Activated CD4-positive, alpha-beta T cell treated with anti-CD3 and anti-CD28 coated beads, Interleukin-2, amount 10 ng/mL, durations not matched to agents 24 days and 14 days (primary cell): Measurements from ENCODE around the gene ZNF17. TPM values are rescaled to one million over a fixed set of nuclear protein-coding genes. Genes with fewer than 3 reads are reported as not detected.
A peak's percentile ranks its signal among the peaks of the same experiment; 100 is the strongest.
"Not testable (repeated sequence)": the region's sequence is repeated elsewhere in the genome, so short reads cannot be mapped to it uniquely, and the experiment has no call there.

Experiments
- DNase-seq: peaks from one replicate; pipeline ENCODE4 v3.0.0; 2022
- H3K27ac Mint-ChIP-seq: one replicate; pipeline ENCODE4 v1.8.0; 2022; ENCODE audit warnings: mild to moderate bottlenecking, mixed read lengths
- H3K27me3 Mint-ChIP-seq: one replicate; pipeline ENCODE4 v1.8.0; 2022; ENCODE audit warnings: mixed read lengths
- H3K36me3 Mint-ChIP-seq: one replicate; pipeline ENCODE4 v1.8.0; 2022; ENCODE audit warnings: low read depth, mild to moderate bottlenecking, mixed read lengths
- H3K4me1 Mint-ChIP-seq: one replicate; pipeline ENCODE4 v1.8.0; 2021; ENCODE audit warnings: mixed read lengths
- H3K4me3 Mint-ChIP-seq: one replicate; pipeline ENCODE4 v1.8.0; 2022; ENCODE audit warnings: mild to moderate bottlenecking, moderate library complexity, mixed read lengths
- H3K9me3 Mint-ChIP-seq: one replicate; pipeline ENCODE4 v1.8.0; 2021; ENCODE audit warnings: mixed read lengths
- intact Hi-C: fragments of 100-400 bp; cut with micrococcal nuclease; formaldehyde crosslinking; loops from one replicate; pipeline ENCODE4 v1.15.1; 2023
- total RNA-seq: library from RNA; stranded (reverse); gene quantifications from 2 replicates; pipeline ENCODE4 v1.2.3, GENCODE V29; 2022

The ZNF17 gene
- 7.4 and 7.8 TPM in 2 replicates for total RNA-seq

- H3K4me1 Mint-ChIP-seq, result peaks cover 14% of the 10 kb centered on the region
- H3K36me3 Mint-ChIP-seq, result peaks cover 35% of the 10 kb centered on the region
- H3K27me3 Mint-ChIP-seq, result no peaks in the 10 kb centered on the region
- peak within 1 kb of the TSS; percentile 94 for H3K4me3 Mint-ChIP-seq
- H3K27ac Mint-ChIP-seq, result peak within 1 kb of the TSS; percentile 80
- intact Hi-C loops, result loop anchor here (1.0 to 10.0 kb wide), 10 partner anchors 22 to 771 kb away; partner anchors contain the start of genes TRAPPC2B, ZIK1, ZNF419 and ZNF460
- peaks cover 19% of the 10 kb centered on the region for H3K9me3 Mint-ChIP-seq
- DNase-seq, result peak; percentile 97
These were observed at the start of gene ZNF17 for GRCh38 chr19:57410877-57411671. TSS of gene ZNF17 (plus strand) at chr19:57411161. CDS start at chr19:57413616, 2,455 bp downstream.

GRCh38 chr19:57362419-57362818 lies 48.5 kb upstream of the ZNF17 start:
- Mint-ChIP-seq H3K4me1 (peaks cover 14% of the 10 kb centered on the region), H3K27ac (peak overlapping the region; percentile 92), H3K4me3 (no peak overlapping the region), H3K27me3 (peaks cover 3% of the 10 kb centered on the region), H3K36me3 (peaks cover 43% of the 10 kb centered on the region), H3K9me3 (peaks cover 21% of the 10 kb centered on the region)
- intact Hi-C loops, result loop anchor here (2.0 to 5.0 kb wide), 2 partner anchors 72 to 1220 kb away; partner anchors contain the start of genes ZNF444 and ZNF749
- no peak for DNase-seq

GRCh38 chr19:57362997-57363687 lies 47.8 kb upstream of the ZNF17 start, which contains the start of the genes TRAPPC2B and ZNF547:
TSS of gene TRAPPC2B (plus strand) at chr19:57363551. CDS start at chr19:57364834, 1,283 bp downstream.
TSS of gene ZNF547 (plus strand) at chr19:57363551. CDS start at chr19:57368556, 5,005 bp downstream.
- H3K36me3 Mint-ChIP-seq, result peaks cover 36% of the 10 kb centered on the region
- H3K27ac Mint-ChIP-seq, result peak within 1 kb of the TSS; percentile 92
- H3K4me1 Mint-ChIP-seq, result peaks cover 14% of the 10 kb centered on the region
- H3K9me3 Mint-ChIP-seq, result peaks cover 22% of the 10 kb centered on the region
- H3K4me3 Mint-ChIP-seq, result peak within 1 kb of the TSS; percentile 87
- intact Hi-C loops, result loop anchor here (1.0 to 5.0 kb wide), 9 partner anchors 12 to 1221 kb away; partner anchors contain the start of genes ZNF17, ZNF264, ZNF304 and ZNF444
- peak; percentile 100 for DNase-seq
- peaks cover 3% of the 10 kb centered on the region for H3K27me3 Mint-ChIP-seq

- Mint-ChIP-seq H3K27me3 (peaks cover 3% of the 10 kb centered on the region), H3K27ac (peak overlapping the region; percentile 92), H3K4me1 (peaks cover 14% of the 10 kb centered on the region), H3K9me3 (peaks cover 27% of the 10 kb centered on the region), H3K36me3 (peaks cover 31% of the 10 kb centered on the region), H3K4me3 (peak overlapping the region; percentile 87)
- intact Hi-C loops, result loop anchor here (1.0 to 5.0 kb wide), 9 partner anchors 12 to 1221 kb away; partner anchors contain the start of genes ZNF17, ZNF264, ZNF304 and ZNF444
- no peak for DNase-seq
These were observed 47.2 kb upstream of the ZNF17 start for GRCh38 chr19:57363688-57364181.

- no peak overlapping the region for H3K27ac Mint-ChIP-seq
- peaks cover 3% of the 10 kb centered on the region for H3K27me3 Mint-ChIP-seq
- DNase-seq, result no peak
- H3K4me3 Mint-ChIP-seq, result no peak overlapping the region
- intact Hi-C loops, result no loop called here
- peaks cover 27% of the 10 kb centered on the region for H3K9me3 Mint-ChIP-seq
- peaks cover 14% of the 10 kb centered on the region for H3K4me1 Mint-ChIP-seq
- peaks cover 35% of the 10 kb centered on the region for H3K36me3 Mint-ChIP-seq
These were observed 44.2 kb upstream of the ZNF17 start for GRCh38 chr19:57366776-57367175.

- no peak for DNase-seq
- intact Hi-C loops, result no loop called here
- Mint-ChIP-seq H3K4me1 (no peaks in the 10 kb centered on the region), H3K36me3 (peaks cover 70% of the 10 kb centered on the region), H3K27ac (no peak overlapping the region), H3K27me3 (no peaks in the 10 kb centered on the region), H3K4me3 (no peak overlapping the region), H3K9me3 (peaks cover 27% of the 10 kb centered on the region)
These were observed 36.8 kb upstream of the ZNF17 start for GRCh38 chr19:57374179-57374578.

- H3K4me3 Mint-ChIP-seq, intact Hi-C loops, DNase-seq, H3K4me1 Mint-ChIP-seq, H3K27ac Mint-ChIP-seq, H3K27me3 Mint-ChIP-seq: not testable (repeated sequence)
- H3K36me3 Mint-ChIP-seq, result peaks cover 72% of the 10 kb centered on the region
- peaks cover 27% of the 10 kb centered on the region for H3K9me3 Mint-ChIP-seq
These were observed 36.3 kb upstream of the ZNF17 start for GRCh38 chr19:57374647-57375046.

GRCh38 chr19:57376151-57376550 lies 34.8 kb upstream of the ZNF17 start:
- no peak for DNase-seq
- H3K27ac Mint-ChIP-seq, result no peak overlapping the region
- intact Hi-C loops, result no loop called here
- H3K36me3 Mint-ChIP-seq, result peaks cover 69% of the 10 kb centered on the region
- H3K9me3 Mint-ChIP-seq, result peaks cover 33% of the 10 kb centered on the region
- H3K27me3 Mint-ChIP-seq, result no peaks in the 10 kb centered on the region
- no peaks in the 10 kb centered on the region for H3K4me1 Mint-ChIP-seq
- no peak overlapping the region for H3K4me3 Mint-ChIP-seq

- Mint-ChIP-seq H3K27ac (no peak overlapping the region), H3K27me3 (no peaks in the 10 kb centered on the region), H3K9me3 (peaks cover 26% of the 10 kb centered on the region), H3K36me3 (peaks cover 54% of the 10 kb centered on the region), H3K4me3 (no peak overlapping the region), H3K4me1 (no peaks in the 10 kb centered on the region)
- no peak for DNase-seq
- intact Hi-C loops, result no loop called here
These were observed 33.3 kb upstream of the ZNF17 start for GRCh38 chr19:57377498-57378146.

GRCh38 chr19:57380923-57381322 lies 30.0 kb upstream of the ZNF17 start:
- DNase-seq, result no peak
- peaks cover 28% of the 10 kb centered on the region for H3K36me3 Mint-ChIP-seq
- no peak overlapping the region for H3K27ac Mint-ChIP-seq
- H3K4me3 Mint-ChIP-seq, result no peak overlapping the region
- H3K9me3 Mint-ChIP-seq, result peaks cover 19% of the 10 kb centered on the region
- intact Hi-C loops, result no loop called here
- H3K27me3 Mint-ChIP-seq, result no peaks in the 10 kb centered on the region
- no peaks in the 10 kb centered on the region for H3K4me1 Mint-ChIP-seq

GRCh38 chr19:57382806-57383488 lies 28.0 kb upstream of the ZNF17 start:
- peaks cover 11% of the 10 kb centered on the region for H3K36me3 Mint-ChIP-seq
- H3K4me1 Mint-ChIP-seq, result no peaks in the 10 kb centered on the region
- intact Hi-C loops, result no loop called here
- peaks cover 30% of the 10 kb centered on the region for H3K9me3 Mint-ChIP-seq
- no peak overlapping the region for H3K4me3 Mint-ChIP-seq
- no peak for DNase-seq
- H3K27ac Mint-ChIP-seq, result no peak overlapping the region
- no peaks in the 10 kb centered on the region for H3K27me3 Mint-ChIP-seq

GRCh38 chr19:57389194-57389729 lies 21.7 kb upstream of the ZNF17 start:
- H3K27me3 Mint-ChIP-seq, result no peaks in the 10 kb centered on the region
- peak overlapping the region; percentile 87 for H3K4me3 Mint-ChIP-seq
- intact Hi-C loops, result loop anchor here (1.0 to 5.0 kb wide), 11 partner anchors 22 to 244 kb away; partner anchors contain the start of genes TRAPPC2B, ZNF17, ZNF211 and ZNF304
- H3K9me3 Mint-ChIP-seq, result peaks cover 35% of the 10 kb centered on the region
- peaks cover 38% of the 10 kb centered on the region for H3K36me3 Mint-ChIP-seq
- H3K27ac Mint-ChIP-seq, result peak overlapping the region; percentile 96
- peaks cover 23% of the 10 kb centered on the region for H3K4me1 Mint-ChIP-seq
- peak; percentile 56 for DNase-seq
